Embryonic facial prominence (tissue), 1 donor: ENCODE results near the gene DDX11.
"Not testable (repeated sequence)": the region's sequence is repeated elsewhere in the genome, so short reads cannot be mapped to it uniquely, and the experiment has no call there.

ENCODE experiments used
- DNase-seq: peaks from one replicate; pipeline ENCODE4 v3.0.0-alpha.2; 2016; ENCODE audit errors: extremely low spot score

Gene DDX11

DNA sequence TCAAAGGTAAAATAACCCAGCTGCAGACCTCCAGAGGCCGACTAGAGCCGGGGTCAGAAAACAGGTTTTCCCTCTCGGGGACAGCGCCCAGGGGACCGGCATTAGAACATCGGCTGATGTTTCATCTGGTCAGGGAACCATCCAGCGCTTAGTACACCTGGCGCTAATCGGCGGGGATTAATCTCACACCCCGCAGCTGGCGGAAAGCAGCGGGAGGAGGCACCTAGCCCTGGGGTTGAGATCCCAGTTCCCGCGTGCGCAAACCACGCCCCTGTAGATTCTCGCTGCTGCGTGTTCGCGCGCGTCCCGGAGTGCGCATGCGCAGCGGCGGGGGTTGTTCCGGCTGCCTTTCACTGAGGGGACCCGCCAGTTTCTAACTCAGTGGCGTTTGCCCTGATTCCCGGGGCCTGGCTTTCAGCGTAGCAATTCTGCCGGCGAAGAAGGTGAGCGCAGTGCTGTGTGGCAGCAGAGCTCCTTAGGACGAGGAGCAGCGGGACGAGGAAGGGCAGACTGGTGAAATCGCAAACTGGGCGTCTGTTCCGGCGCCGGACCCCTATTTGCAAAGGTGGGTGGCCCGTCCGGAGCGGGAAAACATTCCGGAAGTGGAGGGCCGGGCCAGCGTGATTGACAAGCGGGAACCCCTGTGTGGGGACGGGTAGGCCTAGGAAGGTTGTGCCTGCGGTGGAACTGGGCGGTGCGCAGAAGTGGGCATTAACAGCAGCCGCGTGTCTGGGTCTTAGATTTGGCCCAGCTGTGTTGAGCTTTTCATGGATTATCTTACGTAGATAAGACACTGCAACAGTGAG, at the start of gene DDX11:
Gene DDX11 (plus strand): TSS at position 334 of the 806 bp plus-strand sequence. CDS start 4,534 bp downstream, outside the sequence.
- peak; percentile 70 for DNase-seq

- DNase-seq = no peak
Observed at GRCh38 chr12:31026202-31026601, 47.5 kb upstream of the DDX11 start.

DNA sequence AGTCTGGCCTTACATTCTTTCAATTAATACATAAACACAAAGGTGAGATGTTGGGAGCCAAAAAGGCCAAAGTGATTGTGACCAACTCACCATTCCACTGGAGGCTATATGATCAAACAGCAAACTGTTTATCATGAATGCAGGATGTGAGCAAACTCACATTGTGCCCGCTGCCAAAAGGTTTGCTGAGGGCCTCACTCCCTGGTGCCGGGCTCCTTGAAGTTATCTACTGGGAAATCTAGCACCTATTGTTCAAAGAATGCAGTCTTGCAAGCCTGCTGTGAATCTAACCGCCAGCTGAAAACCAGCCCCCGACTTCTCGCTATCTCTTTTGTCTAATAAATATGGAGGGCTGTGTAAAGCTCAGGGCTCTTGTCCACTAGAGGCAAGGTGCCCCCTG, 46.7 kb upstream of the DDX11 start:
- not testable (repeated sequence) for DNase-seq

- DNase-seq = no peak
Observed at GRCh38 chr12:31029468-31029867, 44.2 kb upstream of the DDX11 start.

- DNase-seq = no peak
Observed at GRCh38 chr12:31029916-31030562, 43.6 kb upstream of the DDX11 start.

GRCh38 chr12:31031951-31032335, 41.7 kb upstream of the DDX11 start:
- DNase-seq = no peak

DNA sequence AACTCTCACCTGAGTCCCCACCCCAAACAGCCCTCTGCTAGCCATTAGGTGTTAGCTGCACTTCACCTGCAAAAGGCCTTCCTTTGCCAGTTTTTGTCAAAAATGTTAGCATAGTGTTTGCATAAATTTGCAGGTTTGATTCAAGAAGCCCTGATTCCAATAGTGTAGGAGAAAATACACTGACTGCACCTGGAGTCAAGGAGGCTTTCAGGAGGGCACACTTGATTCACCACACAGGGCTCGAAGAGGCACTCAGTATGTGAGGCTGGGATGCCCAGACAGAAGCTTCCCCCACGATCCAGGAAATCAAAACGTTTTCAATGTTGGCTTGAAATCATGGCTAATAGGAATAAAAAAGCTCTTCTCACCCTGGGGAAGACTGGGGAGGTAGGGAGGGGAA, 40.5 kb upstream of the DDX11 start:
- no peak for DNase-seq

GRCh38 chr12:31033681-31034080, 40.0 kb upstream of the DDX11 start:
- no peak for DNase-seq

DNA sequence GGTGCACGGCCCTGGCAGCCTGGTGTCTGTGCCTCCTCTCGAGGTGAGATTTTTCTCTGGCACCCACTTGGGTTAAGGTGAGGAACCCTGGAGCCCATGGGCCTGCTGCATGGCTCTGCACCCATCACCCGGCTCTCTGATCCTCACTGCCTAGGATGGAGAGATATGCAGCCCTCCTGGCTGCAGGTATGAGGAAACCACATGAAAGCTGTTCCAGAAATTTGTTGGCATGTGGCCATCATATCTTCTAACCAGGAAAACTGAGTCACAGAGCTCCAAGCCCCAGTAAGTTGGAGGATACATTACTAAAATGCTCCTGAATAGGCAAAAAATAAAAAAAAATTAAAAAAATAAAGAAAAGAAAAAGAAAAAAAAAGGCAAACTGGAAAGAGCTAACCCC, 39.3 kb upstream of the DDX11 start:
- no peak for DNase-seq

DNA sequence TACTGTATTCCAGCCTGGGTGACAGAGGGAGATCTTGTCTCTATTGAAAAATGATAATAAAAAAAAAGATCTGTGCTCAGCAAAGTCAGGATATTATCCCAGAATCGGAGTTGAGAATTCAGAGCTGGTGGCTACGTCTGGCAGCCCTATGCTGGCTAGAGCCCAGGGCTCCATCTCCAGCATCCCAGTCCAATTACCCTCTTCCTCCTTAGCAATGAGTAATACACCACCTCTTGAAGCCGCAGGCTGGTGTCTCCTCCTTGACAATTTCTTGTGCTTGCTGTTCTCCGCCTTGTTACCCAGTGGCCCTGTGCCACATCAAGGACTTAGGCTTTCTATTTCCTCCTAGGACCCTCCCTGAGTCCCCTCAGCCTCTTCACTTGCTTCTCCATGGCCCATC, 38.4 kb upstream of the DDX11 start:
- no peak for DNase-seq

DNA sequence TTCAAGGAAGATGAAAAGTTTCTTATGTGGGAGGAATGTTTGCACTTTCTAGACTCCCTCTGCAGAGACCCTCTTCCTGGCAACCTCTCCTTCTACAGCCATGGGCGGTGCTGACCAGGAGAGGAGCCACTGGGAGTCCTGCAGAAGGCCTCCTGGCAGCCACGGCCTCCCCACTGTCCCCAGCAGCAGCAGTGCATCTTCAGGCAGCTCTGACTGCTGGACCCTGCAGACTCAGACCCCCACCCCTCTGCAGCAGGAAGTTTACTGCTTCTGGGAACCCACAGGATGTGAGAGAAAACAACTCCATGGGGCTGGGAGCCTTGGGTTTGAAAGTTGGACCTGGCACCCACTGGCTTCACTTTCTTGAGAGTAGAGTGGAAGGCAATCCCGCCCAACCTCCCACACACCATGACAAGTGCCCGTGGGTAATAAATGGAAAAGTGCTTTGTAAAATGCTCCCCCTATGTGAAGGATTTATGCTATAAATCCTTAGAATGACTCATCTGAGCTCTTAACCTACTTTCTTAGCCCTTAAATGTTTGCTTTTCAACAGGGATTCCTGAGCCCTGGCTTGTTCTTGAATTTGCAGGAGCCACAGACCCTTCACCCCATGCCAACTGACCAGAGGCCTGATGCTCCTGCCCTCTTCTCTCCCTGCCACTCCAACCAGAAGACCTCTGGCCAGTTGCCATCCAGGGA, 37.5 kb upstream of the DDX11 start:
- DNase-seq = no peak

DNA sequence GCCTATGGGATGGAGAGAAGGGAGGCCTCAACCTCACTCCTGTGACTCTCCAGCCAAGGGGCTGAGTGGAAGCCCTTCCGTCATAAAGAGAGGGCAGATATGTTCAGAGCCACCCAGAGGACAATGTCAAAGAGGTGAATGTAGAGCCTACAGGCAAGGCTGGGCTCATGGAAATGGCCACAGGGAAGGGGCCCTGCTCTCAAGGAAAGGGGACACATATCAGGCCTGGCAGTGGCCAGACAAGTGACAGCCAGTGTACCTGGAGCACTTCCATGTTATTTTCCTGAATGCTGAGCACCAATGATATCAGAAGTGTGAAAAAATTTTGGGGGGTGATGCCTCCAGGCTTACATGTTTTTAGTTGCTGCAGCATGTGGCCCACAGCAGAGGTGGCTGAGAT, 36.6 kb upstream of the DDX11 start:
- DNase-seq = no peak

- DNase-seq = no peak
Observed at GRCh38 chr12:31037931-31038330, 35.7 kb upstream of the DDX11 start.

- no peak for DNase-seq
Observed at GRCh38 chr12:31041033-31041564, 32.6 kb upstream of the DDX11 start.

- DNase-seq = not testable (repeated sequence)
Observed at GRCh38 chr12:31050143-31050542, 23.5 kb upstream of the DDX11 start.

DNA sequence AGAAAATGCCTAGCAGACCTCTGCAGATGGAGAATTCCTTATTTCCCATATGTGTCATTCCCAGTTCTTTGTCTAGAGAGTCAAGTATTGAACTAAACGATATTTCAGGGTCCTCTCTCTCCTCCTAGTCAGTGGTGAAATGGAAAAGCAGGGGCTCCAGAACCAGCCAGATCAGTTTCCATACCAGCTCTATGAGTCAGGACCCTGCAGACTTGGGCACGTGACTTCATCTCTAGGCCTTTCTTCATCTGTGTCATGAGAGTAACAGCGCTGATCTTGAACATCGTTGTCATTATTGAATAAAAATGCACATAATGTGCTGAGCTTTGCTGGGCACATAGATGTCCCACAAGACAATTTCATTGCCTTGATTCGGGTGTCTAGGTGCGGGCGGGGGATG, 23.1 kb upstream of the DDX11 start:
- not testable (repeated sequence) for DNase-seq

DNA sequence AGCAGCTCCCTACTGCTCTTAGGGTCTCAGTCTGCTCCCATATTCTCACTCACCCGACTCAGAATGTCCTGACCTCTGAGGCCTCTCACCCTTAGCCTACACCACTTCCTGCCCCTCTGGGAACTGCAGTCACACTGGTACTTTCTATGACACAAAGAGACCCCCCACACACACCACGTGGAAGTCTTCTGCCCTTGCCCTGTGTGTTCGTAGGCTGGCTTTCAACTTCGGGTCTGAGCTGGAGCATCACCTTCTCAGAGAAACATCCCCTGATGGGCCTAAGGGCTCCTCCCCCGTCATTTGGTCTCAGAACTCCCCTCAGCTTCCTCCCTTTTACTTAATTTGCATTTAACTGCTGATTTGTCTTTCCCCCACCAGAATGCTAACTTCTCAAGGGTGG, 22.0 kb upstream of the DDX11 start:
- not testable (repeated sequence) for DNase-seq

GRCh38 chr12:31052121-31052520, 21.5 kb upstream of the DDX11 start:
- not testable (repeated sequence) for DNase-seq

DNA sequence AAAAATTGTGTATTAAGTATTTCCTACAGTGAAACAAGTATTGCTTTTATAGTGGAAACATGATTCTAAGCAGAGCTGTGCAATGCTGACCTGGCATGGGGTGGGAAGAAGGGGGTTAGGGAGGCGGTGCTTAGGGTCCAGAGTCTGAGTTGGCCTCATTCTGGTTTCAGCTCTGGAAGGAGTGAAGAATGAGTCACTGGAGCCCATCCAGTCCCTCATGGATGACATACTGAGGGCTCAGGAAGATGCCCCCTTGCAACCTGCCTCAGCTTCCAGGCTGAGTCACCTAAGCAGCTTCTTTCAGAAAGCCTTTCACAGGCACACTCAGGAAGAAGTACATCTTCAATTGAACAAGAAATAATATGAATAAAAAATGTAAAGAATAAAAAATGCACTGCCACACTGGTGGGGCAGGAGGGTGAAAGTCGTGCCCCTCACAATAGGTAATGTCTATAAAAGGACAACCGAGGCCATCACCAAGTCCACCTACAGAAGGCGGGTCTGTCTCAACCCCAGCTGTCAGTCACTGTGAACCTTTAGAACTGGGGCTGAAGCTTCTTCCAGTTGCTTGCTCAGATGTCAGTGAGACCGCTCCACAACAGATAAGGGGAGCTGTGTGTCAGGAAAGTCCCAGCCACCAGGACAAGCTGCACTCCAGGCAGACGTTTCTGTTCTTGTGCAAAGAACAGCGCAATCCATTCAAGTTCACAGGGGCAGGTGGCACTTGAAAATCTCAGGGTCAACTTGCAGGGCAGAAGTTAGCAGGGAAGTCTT, 20.8 kb upstream of the DDX11 start:
- not testable (repeated sequence) for DNase-seq

DNA sequence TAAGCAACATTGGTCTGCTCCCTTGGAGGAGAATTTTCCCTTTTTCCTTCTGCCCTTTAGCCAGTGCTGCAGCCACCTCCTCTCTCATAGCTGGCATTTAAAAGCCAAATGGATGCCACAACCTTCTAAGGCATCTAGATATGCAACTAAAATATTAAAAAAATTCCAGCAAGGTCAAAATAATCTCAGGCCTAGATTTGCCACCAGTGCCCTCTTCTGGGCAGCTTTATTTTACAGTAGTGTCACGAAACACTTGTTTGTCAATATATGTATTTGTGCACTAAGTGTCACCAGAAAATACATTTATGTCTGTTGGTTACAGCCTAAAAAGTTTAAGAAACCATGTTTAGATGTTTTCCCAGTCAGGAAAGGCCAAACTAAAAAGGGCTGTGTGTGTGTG, 19.7 kb upstream of the DDX11 start:
- not testable (repeated sequence) for DNase-seq

GRCh38 chr12:31057671-31058070, 16.0 kb upstream of the DDX11 start:
- no peak for DNase-seq

- DNase-seq = not testable (repeated sequence)
Observed at GRCh38 chr12:31066196-31066595, 7.5 kb upstream of the DDX11 start.
